Fibroblast of the conjunctiva (primary cell): ENCODE measurements around the gene TIMM50.
A peak's percentile ranks its signal among the peaks of the same experiment; 100 is the strongest.
"Not testable (repeated sequence)": the region's sequence is repeated elsewhere in the genome, so short reads cannot be mapped to it uniquely, and the experiment has no call there.

Source experiments
- DNase-seq: peaks from one replicate; pipeline ENCODE4 v3.0.0-alpha.2; 2010; ENCODE audit warnings: low read depth

Gene TIMM50

DNA sequence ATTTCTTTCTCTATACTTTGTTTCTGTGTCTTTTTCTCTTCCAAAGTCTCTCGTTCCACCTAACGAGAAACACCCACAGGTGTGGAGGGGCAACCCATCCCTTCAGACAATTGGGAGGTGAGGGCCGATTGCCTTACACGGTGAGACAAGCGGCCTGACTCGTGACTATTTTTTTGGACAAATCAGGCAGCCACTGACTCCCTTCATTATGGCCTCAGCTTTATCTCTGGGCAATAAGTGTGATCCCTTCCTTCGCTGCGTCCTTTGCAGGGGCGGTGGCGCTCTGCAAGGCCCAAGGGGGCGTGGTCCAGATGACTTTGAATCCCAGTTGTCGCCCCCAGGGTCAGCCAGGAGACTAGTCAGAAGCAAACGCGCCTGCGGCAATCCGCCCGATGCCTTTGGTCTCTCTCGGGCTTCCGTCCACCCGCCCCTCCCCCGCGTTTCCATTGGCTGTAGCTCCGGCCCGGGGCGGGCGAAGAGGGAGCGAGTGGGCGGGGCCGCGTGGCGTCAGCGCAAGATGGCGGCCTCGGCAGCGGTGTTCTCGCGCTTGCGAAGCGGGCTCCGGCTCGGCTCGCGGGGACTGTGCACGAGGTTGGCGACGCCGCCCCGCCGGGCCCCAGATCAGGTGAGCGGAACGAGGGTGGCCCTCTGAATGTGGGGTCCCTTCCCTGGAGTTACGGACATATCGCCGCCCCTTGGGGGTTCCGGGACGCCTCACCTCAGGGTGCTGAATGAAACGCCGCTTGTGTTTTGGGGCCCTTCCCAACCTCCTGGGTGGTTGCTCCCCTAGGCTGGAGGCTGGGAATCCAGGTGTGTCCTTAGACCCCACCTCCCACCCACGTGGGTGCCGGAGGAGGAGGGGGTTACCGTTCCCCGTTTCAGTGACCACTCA, at the start of gene TIMM50:
TSS of gene TIMM50 (plus strand) at position 502 of the 892 bp plus-strand sequence. CDS start at position 518, 16 bp downstream.
- peak; percentile 86 for DNase-seq

DNA sequence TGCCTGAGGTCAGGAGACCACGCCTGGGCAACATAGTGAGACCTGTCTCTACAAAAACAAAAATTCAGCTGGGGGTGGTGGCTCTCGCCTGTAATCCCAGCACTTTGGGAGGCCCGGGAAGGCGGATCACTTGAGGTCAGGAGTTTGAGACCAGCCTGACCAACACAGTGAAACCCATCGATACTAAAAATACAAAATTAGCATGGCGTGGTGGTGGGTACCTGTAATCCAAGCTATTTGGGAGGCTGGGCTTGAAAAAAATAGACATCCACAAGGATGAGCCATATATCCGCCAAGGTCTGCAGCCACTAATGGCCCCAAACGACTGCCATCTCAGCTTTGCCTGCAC, 48.0 kb upstream of the TIMM50 start:
- DNase-seq = no peak

DNA sequence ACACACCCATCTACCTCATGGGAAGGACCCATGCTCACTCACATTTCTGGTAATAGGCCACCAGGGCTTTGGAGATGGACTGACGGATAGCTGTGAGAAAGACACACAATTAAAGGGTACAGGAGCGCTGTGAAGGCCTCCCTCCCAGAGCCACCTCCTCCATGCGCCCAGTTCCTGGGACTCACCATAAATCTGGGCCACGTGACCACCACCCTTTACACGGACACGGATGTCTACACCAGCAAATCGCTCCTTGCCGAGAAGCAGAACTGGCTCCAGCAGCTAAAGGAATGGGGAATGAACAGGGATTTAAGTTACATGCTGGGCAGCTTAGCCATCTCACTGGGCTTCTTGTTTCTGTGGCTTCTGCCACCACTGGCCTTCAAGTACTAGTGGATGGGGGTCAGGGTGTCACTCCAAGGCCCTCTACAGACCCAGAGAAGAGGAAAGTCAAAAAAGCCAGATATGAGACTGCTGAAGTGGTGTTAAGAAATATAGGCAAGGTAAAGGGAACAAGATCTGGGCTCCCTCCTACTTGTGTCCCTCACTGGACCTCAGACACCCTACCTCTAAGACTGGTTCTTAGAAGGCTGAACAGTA, 47.1 kb upstream of the TIMM50 start:
- no peak for DNase-seq

DNA sequence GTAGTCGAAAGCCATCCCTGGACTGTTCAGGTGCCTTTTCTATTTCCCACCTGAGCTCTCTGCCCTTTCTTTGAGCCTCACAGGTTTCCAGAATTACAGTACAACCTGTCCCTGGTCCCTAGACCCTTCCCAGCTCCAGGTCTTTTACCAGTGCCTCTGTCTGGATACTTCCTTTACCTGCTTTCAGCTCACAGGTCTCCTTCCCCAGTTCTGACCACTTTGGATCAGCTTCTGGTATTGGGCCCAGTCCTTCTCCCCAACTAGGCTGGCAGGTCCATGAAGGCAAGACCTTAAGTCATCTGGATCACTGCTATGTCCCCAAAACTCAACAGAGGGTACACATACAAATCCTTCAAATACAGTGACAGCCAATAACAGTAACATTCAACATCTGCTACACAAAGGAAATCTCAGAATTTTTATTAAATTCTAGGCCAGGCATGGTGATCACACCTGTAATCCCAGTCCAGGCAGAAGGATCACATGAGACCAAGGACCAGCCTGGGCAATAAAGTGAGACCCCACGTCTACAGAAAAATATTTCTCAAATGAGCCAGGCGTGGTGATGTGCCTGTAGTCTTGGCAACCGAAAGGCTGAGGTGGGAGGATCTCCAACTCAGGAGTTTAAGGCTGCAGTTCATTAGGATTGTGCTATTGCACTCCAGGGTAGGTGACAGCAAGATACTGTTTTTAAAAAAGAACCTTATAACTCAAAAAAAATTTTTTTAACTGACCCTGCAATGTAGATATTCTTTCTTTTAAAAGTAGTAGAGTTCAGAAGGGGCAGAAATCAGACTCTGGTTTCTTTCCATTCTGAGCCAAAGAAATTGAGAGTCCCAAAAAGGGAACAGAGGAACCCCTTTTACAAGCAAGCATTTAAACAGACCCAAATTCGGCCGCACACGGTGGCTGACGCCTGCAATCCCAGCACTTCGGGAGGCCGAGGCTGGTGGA, 46.2 kb upstream of the TIMM50 start:
- no peak for DNase-seq

DNA sequence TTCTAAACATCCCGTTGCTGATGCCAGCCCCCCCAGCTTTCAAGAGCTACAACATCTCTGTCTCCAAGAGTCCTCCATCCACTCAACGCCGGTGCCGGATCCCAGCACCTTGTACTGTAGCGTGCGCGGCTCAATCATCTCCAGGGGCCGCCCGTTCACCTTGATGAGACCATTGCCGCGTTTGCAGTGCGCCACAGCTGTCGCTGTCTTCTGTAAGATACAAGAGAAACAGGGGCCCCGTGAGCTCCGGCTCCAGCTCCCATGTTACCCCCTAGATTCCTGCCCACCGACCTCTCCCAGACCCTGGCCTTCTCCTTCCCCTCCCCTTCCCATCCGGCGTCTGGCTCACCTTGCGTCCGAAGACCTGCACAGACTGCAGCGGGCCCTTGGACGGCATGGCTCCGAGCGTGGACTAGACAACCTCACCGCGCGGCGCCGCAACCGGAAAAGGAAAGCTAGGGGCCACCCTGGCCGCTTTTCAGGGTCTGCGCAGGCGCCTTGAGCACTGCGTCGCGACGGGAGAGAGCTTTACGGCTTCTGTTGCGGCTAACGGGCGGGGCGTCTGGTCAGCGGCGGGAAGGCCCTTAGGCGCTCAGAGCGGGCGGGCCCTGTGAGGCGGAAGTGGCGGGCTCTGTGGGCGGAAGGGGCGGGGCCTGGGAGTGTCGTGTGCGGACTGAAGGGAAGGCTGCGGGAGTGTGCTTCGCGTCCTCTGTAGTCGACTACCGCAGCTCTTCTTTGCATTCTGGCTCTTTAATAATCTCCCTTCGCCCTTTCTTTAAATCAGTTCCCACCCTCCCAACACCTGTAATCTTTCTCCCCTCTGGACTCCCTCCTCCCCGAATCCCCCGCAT, 44.9 kb upstream of the TIMM50 start, which contains the start of gene RPS16:
TSS of gene RPS16 (minus strand) at position 451 of the 851 bp plus-strand sequence. CDS start at position 397, 54 bp downstream.
- peak; percentile 95 for DNase-seq

DNA sequence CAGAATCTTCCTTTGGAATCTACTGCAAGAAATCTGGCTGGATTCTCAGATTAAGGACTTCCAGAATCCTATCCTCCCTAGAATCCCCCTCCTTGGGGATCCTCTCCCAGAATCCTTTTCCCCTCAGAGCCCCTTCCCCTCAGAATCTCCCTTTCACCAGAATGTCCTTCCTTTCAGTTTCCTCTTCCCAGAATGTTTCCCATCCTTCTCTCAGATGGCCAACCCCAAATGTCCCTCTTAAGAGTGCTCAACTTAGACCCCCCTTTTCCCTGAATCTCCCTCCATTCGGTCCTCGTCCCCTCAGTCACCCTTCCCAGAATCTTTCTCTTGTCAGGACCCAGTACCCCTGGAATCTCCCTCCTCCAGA, 44.3 kb upstream of the TIMM50 start:
- DNase-seq = no peak

DNA sequence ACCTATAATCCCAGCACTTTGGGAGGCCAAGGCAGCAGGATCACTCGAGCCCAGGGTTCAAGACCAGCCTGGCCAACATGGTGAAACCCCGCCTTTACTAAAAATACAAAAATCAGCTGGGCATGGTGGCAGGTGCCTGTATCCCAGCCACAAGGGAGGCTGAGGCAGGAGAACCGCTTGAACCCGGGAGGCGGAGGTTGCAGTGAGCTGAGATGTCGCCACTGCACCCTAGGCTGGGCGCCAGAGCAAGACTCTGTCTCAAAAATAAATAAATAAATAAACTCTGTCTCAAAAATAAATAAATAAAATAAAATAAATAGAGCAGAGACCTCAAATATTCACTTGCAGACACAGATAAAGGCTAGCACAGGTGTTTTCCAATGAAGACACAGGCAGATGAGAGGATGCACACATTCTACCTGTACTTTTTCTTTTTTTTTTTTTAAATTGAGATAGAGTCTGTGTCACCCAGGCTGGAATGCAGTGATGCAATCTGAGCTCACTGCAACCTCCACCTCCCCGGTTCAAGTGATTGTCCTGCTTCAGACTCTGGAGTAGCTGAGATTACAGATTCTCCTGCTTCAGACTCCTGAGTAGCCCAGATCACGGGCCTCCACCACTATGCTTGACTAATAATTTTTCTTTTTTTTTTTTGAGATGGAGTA, 42.2 kb upstream of the TIMM50 start:
- no peak for DNase-seq

DNA sequence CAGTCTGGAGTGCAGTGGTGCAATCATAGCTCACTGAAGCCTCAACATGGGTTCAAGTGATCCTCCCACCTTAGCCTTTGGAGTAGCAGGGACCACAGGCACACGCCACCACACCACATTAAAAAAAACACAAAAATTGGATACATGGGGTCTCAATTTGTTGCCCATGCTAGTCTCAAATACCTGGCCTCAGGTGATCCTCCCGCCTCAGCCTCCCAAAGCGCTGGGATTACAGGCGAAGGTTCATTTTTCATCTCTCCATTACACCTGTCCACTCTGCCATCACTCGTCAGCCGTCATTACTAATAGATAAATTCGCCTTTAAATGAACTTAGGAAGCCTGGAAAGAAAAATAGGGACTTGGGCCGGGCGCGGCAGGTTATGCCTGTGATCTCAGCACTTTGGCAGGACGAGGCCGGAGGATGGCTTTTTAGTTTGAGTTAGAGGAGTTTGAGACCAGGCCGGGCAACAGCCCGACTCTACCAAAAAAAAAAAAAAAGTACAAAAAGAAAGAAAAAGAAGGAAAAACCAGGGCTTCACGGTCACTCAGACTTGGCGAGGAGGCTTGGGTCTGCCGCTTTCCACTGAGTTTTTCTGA, 35.9 kb upstream of the TIMM50 start:
- no peak for DNase-seq

DNA sequence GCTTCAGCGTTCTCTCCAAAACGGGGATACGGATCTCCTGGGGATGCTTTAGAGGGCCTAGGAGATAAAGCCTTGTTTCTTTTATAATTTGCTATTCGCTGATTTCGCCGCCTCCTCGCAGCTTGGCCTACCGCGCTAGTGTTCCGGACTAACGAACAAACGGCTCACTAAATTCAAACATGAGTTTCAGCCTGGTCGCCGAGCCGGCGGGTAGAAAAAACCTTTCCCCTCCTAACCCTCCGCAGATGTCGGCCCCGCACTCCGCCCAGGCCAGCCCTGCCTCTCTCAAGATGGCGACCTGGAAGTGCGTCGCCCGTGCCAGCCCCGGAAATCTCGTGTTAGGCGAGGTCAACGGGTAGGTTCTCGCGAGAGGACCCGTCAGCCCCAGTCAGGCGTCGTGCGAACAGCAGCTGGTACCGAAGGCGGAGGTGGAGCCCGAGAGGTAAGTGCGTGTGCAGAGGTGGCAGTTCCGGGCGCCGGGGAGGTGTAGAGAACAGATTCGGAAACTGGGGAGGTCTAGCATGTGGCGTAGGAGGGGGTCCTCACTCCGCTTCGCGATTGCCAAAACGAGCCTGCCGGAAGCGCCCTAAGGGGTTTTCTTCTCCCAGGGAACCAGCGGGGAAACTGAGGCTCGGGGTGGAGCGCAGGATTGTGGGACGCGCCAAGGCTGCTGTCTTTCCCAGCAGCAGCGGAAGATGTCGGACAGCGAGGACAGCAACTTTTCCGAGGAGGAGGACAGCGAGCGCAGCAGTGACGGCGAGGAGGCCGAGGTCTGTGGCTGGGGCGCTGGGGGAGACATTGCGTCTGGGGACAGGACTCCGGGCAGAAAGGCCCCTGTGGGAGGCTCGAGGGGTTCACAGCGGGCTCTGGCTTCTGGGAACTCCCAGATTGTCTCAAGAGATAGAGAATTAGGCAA, 35.2 kb upstream of the TIMM50 start, which contains the start of gene SUPT5H:
TSS of gene SUPT5H (plus strand) at position 387 of the 916 bp plus-strand sequence. CDS start at position 696, 309 bp downstream.
- DNase-seq = peak; percentile 96

DNA sequence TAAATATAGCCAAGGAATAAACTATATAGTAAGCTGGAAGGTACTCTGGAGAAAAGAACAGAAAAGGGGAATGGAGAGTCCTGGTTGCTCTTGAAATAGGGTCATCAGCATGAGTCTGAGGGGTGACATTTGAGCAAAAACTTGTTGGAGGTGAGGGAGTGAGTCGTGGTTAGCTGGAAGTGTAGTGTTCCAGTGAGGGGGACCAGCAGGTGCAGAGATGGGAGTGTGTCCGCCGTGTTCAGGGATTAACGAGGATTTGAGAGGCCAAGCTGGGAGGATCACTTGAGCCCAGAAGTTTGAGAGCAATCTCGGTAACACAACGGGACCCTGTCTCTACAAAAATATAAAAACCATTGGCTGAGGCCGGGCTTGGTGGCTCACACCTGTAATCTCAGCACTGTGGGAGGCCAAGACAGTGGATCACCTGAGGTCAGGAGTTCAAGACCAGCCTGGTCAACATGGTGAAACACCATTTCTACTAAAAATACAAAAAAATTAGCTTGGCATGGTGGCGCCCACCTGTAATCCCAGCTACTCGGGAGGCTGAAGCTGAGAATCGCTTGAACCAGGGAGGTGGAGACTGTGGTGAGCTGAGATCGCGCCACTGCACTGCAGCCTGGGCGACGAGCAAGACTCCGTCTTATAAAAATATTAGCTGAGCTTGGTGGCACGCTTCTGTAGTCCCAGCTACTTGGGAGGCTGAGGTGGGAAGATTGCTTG, 34.1 kb upstream of the TIMM50 start:
- DNase-seq = no peak

DNA sequence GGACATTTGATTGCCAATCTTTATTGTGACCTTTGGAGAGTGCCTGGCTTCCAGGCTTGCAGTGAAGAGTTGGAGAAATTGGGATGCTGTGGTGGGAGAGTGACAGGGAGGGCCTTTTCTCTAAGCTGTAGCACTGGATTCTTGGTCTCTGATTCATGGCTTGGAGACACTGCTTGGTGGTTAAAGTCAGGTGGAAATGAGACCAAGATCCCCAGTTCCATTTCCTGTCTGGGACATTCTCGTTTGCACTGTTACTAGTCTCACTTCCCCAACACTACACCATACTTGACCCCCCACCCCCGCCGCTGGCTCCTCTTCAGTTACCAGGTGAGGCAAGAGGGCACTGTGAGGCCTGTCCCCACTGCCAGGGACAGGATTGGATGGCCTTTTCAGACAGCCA, 32.4 kb upstream of the TIMM50 start:
- no peak for DNase-seq

DNA sequence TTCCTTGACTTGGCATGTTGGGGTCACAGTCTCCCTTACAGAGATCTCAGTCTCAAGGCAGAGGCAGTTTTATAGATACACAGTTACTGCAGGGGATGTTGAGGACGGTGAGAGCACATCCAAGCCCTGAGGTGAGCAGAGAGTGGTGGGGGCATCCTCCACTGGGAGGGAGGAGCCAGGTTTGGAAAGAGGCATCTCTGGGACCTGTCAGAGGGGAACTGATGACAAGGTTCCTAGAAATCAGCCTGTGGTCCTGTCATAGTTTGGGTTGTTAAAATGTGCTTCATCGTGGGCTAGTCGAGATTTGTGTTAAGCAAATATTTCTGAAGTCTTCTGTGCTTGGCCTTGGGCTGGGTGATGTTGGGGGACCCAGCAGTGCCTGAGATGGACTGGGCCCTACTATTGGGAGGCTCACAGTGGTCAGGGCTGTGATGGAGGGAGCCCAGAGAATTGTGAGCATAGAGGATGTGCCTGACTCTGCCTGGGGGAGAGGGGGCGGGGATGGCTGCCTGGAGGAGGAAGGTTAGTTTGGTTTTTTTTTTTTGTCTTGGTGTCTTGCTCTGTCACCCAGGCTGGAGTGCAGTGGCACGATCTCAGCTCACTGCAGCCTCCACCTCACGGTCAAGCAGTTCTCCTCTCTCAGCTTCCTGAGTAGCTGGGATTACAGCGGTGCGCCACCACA, 31.4 kb upstream of the TIMM50 start:
- DNase-seq = no peak

DNA sequence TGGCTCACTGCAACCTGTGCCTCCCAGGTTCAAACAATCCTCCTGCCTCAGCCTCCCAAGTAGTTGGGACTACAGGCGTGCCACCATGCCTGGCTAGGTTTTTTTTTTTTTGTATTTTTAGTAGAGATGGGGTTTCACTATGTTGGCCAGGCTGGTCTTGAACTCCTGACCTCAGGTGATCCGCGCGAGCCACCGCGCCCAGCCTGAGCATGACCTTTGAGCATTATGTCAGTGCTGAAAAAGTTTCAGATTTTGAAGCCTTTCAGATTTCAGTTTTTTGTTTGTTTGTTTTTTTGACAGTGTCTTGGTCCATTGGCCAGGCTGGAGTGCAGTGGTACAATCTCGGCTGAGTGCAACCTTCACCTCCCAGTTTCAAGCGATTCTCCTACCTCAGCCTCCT, 29.4 kb upstream of the TIMM50 start:
- not testable (repeated sequence) for DNase-seq

DNA sequence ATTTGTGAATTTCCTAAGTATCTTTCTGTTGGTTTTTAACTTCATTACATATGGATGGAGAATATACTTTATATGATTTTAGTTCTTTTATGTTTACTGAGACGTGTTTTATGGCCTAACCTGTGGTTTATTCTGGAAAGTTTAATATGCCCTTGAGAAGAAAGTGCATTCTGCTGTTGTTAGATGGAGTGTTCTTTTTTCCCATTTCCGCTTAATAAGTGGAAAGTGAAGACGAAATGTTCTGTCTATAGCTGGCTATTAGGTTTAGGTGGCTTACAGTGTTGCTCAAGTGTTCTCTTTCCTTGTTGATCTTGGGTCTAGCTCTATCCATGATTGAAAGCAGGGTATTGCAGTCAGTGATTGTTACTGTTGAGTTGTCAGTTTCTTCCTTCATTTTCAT, 17.2 kb upstream of the TIMM50 start:
- DNase-seq = no peak

DNA sequence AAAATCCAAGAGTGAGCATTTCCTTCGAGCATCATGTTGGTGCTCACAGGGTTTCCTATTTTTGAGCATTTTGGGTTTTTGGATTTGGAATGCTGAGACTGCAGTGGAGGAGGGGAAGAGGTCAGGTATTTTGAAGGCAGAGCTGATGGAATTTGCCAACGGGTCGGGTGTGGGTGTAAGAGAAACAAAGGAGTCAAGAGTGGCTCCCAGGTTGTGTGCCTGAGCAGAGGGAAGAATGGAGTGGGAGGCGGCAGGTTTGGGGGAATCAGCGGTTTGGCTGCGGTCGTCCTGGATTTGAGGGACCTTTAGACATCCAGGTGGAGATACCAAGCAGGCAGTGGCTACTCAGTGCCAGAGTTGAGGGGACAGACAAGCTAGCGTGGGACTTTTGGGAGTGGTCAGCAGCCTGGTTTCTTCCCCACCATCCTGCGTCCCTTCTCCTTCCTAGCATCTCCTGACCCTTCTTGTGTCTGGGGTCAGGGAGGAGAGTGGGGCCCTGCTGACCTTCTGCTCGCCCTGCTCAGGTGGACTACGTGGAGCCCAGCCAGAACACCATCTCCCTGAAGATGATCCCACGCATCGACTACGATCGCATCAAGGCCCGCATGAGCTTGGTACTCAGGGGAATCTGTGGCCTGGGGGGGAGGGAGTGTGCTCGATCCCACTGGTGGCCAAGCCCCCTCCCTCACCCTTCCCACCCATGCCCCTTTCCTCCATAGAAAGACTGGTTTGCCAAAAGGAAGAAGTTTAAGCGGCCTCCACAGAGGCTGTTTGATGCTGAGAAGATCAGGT, 14.5 kb upstream of the TIMM50 start:
- DNase-seq = no peak

DNA sequence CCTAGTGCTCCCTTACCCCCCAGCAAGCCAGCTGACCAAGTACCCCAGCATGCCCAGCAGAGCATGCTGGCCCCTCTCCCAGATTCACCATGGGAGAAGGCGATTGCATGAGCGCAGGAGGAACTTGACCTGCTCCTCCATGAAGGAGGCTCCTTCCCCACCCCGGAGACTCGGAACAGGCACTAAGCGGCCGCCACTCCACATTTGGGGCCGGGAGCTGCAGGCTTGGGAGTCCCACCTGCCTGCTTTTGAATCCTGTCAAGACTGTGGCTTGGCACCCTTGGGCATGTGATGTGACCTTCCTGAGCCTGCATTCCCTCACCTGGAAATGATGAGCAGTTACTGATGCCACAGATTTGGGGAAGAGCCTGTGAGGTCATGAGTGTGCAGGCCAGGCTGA, 12.7 kb upstream of the TIMM50 start:
- DNase-seq = no peak

DNA sequence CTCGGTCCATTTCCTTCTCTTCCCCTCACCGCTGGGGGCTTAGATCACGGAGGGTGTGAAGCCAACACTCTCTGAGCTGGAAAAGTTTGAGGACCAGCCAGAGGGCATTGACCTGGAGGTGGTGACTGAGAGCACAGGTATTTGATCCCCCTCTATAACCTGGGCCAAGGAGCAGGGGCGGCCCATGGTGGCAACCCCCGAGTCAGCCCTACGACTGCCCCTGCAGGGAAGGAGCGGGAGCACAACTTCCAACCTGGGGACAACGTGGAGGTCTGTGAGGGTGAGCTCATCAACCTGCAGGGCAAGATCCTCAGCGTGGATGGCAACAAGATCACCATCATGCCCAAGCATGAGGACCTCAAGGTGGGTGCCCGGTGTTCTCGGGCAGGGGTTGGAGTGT, 11.6 kb upstream of the TIMM50 start:
- no peak for DNase-seq
